Measurements from ENCODE around the gene AUTS2.

The AUTS2 gene

DNA sequence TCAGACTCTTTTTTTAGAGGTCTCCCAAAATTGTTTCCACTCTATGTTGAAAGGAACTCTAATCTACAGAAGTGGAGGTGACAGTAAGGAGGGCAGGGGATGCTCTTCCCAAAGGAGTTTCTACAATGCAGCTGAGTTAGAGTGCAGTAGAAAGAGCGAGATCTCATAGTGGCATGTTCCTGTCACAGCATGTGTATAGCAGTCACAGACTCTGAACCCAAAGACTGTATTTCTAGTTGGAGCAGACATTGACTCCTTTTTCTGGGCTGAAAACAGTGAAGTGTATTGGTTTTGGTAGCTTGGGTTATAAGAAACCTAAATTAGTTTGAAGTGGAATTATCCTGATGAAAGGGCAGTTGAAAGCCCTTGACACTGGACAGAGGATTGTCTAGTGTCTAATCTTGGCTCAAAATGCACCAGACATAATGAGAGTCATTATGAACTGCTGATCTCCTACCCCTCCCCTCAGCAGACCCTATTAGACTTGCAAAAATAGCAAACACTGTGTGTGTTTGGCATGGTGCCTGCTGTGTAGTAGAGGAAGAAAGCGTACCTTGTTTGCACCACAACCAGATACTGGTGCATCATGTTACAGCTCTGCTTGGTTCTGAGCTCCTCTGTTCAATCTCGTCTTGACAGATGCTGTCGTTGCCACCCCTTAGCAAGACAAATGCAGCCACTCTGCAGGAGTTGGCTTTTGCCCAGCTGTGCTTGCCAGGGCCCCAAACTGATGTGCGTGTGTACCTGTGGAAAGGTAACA, 336.0 kb downstream of the AUTS2 start:
- H3K4me3 ChIP-seq (ENCODE audit: low read depth in 1 of 2, low read length in 2 of 2): no peak overlapping the region
- H3K27ac ChIP-seq (ENCODE audit: low read depth, low read length): no peak overlapping the region
- H3K9ac ChIP-seq (ENCODE audit: low read depth in 1 of 2, low read length in 2 of 2): no peak overlapping the region
- H3K4me1 ChIP-seq (ENCODE audit: control insufficient read depth in 1 of 2, insufficient read depth in 2 of 2, low read length in 2 of 2): no peaks in the 10 kb centered on the region
- H3K9me3 ChIP-seq (ENCODE audit: control insufficient read depth in 1 of 2, low read length in 2 of 2): no peaks in the 10 kb centered on the region
- no peaks in the 10 kb centered on the region for H3K36me3 ChIP-seq (ENCODE audit: control insufficient read depth in 1 of 2, insufficient read depth in 2 of 2, low read length in 2 of 2)
- no peaks in the 10 kb centered on the region for H3K27me3 ChIP-seq (ENCODE audit: control insufficient read depth in 1 of 2, insufficient read depth in 2 of 2, low read length in 2 of 2)

DNA sequence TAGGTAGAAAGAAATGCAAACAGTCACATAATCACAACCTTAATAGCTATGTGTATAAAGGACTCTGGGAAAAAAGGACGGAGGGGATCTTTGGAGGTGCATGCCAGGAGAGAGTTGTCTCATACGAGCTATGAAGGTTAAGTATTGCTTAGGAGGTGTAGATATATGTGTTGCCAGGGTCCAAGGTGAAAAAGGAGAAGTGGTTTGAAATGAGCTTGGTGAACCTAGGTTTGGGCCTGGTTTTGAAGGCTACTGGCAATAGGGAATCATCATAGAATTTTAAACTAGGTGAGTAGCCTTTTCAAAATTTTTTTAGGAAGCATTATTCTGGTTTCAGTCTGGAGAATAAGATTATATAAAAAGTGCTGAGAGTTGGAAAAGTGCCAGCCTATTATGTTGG, 336.8 kb downstream of the AUTS2 start:
- H3K27me3 ChIP-seq (ENCODE audit: control insufficient read depth in 1 of 2, insufficient read depth in 2 of 2, low read length in 2 of 2): no peaks in the 10 kb centered on the region

DNA sequence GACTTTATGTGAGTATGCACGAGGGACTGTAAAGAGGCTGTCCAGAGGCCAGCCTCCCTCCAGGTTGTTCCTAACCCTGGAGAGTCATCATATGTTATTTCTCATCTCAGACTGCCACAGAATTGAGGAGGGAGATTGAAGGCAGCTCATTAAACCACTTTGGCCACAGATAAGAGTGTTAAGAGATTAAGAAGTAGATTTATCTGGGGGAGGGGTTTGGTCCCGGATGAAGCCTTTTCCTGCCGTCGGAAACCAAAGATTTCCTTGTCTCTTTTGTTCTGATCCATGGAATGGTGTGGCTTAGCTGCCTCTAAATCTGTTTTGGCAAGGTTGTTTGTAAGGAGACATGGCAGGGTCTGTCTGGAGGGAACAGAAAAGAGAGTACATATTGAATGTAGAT, 338.8 kb downstream of the AUTS2 start:
- Histone ChIP-seq H3K4me1 (ENCODE audit: control insufficient read depth in 1 of 2, insufficient read depth in 2 of 2, low read length in 2 of 2) (no peaks in the 10 kb centered on the region), H3K9ac (ENCODE audit: low read depth in 1 of 2, low read length in 2 of 2) (no peak overlapping the region), H3K27me3 (ENCODE audit: control insufficient read depth in 1 of 2, insufficient read depth in 2 of 2, low read length in 2 of 2) (no peaks in the 10 kb centered on the region), H3K9me3 (ENCODE audit: control insufficient read depth in 1 of 2, low read length in 2 of 2) (no peaks in the 10 kb centered on the region), H3K4me3 (ENCODE audit: low read depth in 1 of 2, low read length in 2 of 2) (no peak overlapping the region), H3K36me3 (ENCODE audit: control insufficient read depth in 1 of 2, insufficient read depth in 2 of 2, low read length in 2 of 2) (no peaks in the 10 kb centered on the region), H3K27ac (ENCODE audit: low read depth, low read length) (no peak overlapping the region)

More for the DNA sequence above, 336.8 kb downstream of the AUTS2 start:
- H3K9ac ChIP-seq (ENCODE audit: low read depth in 1 of 2, low read length in 2 of 2): no peak overlapping the region
- H3K4me3 ChIP-seq (ENCODE audit: low read depth in 1 of 2, low read length in 2 of 2): no peak overlapping the region
- no peak overlapping the region for H3K27ac ChIP-seq (ENCODE audit: low read depth, low read length)
- H3K9me3 ChIP-seq (ENCODE audit: control insufficient read depth in 1 of 2, low read length in 2 of 2): no peaks in the 10 kb centered on the region
- H3K4me1 ChIP-seq (ENCODE audit: control insufficient read depth in 1 of 2, insufficient read depth in 2 of 2, low read length in 2 of 2): no peaks in the 10 kb centered on the region
- no peaks in the 10 kb centered on the region for H3K36me3 ChIP-seq (ENCODE audit: control insufficient read depth in 1 of 2, insufficient read depth in 2 of 2, low read length in 2 of 2)

DNA sequence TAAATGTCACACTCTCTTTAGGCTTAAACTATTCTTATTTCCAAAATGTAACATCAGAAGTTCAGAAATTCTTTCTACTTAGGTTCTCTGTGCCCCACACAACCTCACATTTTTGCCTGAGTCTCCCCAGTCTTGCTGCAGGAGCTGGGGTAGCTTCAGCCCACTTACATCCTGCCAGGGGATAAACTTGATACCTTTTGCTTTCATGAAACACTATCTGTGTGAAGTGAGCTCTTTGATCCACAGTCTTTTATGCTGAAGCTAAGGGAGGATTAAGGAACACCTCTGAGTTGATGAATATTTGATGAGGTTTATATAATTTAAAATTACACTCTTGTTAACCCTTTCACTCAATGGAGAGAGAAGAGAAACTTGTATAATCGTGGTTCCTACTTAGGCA, 341.0 kb downstream of the AUTS2 start:
- no peaks in the 10 kb centered on the region for H3K36me3 ChIP-seq (ENCODE audit: control insufficient read depth in 1 of 2, insufficient read depth in 2 of 2, low read length in 2 of 2)
- no peak overlapping the region for H3K4me3 ChIP-seq (ENCODE audit: low read depth in 1 of 2, low read length in 2 of 2)
- no peaks in the 10 kb centered on the region for H3K4me1 ChIP-seq (ENCODE audit: control insufficient read depth in 1 of 2, insufficient read depth in 2 of 2, low read length in 2 of 2)
- no peaks in the 10 kb centered on the region for H3K27me3 ChIP-seq (ENCODE audit: control insufficient read depth in 1 of 2, insufficient read depth in 2 of 2, low read length in 2 of 2)
- H3K9ac ChIP-seq (ENCODE audit: low read depth in 1 of 2, low read length in 2 of 2): no peak overlapping the region
- no peaks in the 10 kb centered on the region for H3K9me3 ChIP-seq (ENCODE audit: control insufficient read depth in 1 of 2, low read length in 2 of 2)
- H3K27ac ChIP-seq (ENCODE audit: low read depth, low read length): no peak overlapping the region

DNA sequence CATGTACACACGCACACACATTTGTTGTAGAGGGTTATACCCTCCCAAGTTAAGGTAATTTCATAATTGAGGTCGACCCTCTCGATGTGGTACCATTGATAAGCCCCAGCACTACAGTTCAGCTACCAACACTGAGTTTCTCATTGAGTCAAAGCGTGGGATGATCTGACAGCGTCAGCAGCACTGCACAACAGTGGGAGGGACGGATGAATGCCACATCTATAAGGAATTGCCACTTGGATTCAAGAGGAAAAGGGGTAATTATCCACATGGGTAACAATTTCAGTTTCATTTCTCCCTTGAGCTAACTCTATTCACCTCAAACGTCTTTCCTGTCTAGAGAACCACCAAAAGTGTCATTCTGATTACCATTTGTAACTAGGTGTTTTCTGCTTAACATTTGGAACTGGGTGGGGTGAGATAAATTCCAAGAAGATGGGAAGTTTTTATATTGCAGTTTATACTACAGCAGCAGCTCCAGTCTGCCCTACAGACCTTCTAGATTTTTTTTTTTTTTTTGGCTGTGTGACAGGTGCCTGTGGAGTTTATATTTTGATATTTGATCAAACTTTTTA, 342.9 kb downstream of the AUTS2 start:
- Histone ChIP-seq H3K27me3 (ENCODE audit: control insufficient read depth in 1 of 2, insufficient read depth in 2 of 2, low read length in 2 of 2) (no peaks in the 10 kb centered on the region), H3K4me1 (ENCODE audit: control insufficient read depth in 1 of 2, insufficient read depth in 2 of 2, low read length in 2 of 2) (no peaks in the 10 kb centered on the region), H3K36me3 (ENCODE audit: control insufficient read depth in 1 of 2, insufficient read depth in 2 of 2, low read length in 2 of 2) (no peaks in the 10 kb centered on the region), H3K27ac (ENCODE audit: low read depth, low read length) (no peak overlapping the region), H3K9me3 (ENCODE audit: control insufficient read depth in 1 of 2, low read length in 2 of 2) (no peaks in the 10 kb centered on the region), H3K9ac (ENCODE audit: low read depth in 1 of 2, low read length in 2 of 2) (no peak overlapping the region), H3K4me3 (ENCODE audit: low read depth in 1 of 2, low read length in 2 of 2) (no peak overlapping the region)

DNA sequence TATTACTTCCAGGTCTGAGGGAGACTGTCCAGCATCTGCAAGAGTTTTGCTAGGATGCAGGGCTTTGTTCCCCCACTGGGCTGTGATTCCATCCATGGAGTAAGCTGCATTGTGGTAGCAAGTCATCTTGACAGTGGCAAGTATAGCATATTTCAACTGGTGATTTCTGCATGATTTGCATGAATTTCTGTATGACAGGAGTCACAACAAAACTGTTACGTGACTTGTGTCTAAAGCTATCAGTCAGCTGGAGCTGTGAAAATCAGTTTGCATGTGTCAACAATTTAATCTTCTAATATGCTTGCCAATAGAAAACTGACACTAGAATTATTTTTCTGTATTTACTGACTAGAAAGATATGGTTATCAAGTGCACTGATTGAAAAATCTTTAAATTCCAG, 344.3 kb downstream of the AUTS2 start:
- H3K9ac ChIP-seq (ENCODE audit: low read depth in 1 of 2, low read length in 2 of 2): no peak overlapping the region
- no peak overlapping the region for H3K4me3 ChIP-seq (ENCODE audit: low read depth in 1 of 2, low read length in 2 of 2)
- no peaks in the 10 kb centered on the region for H3K27me3 ChIP-seq (ENCODE audit: control insufficient read depth in 1 of 2, insufficient read depth in 2 of 2, low read length in 2 of 2)
- H3K9me3 ChIP-seq (ENCODE audit: control insufficient read depth in 1 of 2, low read length in 2 of 2): no peaks in the 10 kb centered on the region
- no peaks in the 10 kb centered on the region for H3K4me1 ChIP-seq (ENCODE audit: control insufficient read depth in 1 of 2, insufficient read depth in 2 of 2, low read length in 2 of 2)
- H3K27ac ChIP-seq (ENCODE audit: low read depth, low read length): no peak overlapping the region
- H3K36me3 ChIP-seq (ENCODE audit: control insufficient read depth in 1 of 2, insufficient read depth in 2 of 2, low read length in 2 of 2): no peaks in the 10 kb centered on the region

DNA sequence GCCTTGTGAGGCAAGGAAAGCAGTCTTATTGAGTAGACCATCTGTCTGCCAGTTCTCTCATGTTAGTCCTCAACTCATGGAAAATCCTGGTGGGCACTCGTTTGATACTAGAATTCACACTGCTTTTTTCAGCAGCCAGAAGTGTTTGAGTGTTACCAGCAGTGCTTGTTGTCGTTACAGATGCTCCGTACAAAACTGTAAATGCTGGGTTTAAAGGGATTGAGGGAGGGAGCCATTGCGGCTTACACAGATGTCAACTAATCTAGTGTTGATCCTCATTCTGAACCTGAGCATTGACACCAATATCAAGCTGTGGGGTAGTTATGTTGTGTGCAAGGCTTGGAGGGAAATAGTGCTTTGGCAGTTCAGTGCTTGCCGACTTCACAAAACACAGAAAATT, 348.6 kb downstream of the AUTS2 start:
- Histone ChIP-seq H3K27ac (ENCODE audit: low read depth, low read length) (no peak overlapping the region), H3K4me1 (ENCODE audit: control insufficient read depth in 1 of 2, insufficient read depth in 2 of 2, low read length in 2 of 2) (no peaks in the 10 kb centered on the region), H3K9ac (ENCODE audit: low read depth in 1 of 2, low read length in 2 of 2) (no peak overlapping the region), H3K9me3 (ENCODE audit: control insufficient read depth in 1 of 2, low read length in 2 of 2) (no peaks in the 10 kb centered on the region), H3K27me3 (ENCODE audit: control insufficient read depth in 1 of 2, insufficient read depth in 2 of 2, low read length in 2 of 2) (no peaks in the 10 kb centered on the region), H3K4me3 (ENCODE audit: low read depth in 1 of 2, low read length in 2 of 2) (no peak overlapping the region), H3K36me3 (ENCODE audit: control insufficient read depth in 1 of 2, insufficient read depth in 2 of 2, low read length in 2 of 2) (no peaks in the 10 kb centered on the region)

DNA sequence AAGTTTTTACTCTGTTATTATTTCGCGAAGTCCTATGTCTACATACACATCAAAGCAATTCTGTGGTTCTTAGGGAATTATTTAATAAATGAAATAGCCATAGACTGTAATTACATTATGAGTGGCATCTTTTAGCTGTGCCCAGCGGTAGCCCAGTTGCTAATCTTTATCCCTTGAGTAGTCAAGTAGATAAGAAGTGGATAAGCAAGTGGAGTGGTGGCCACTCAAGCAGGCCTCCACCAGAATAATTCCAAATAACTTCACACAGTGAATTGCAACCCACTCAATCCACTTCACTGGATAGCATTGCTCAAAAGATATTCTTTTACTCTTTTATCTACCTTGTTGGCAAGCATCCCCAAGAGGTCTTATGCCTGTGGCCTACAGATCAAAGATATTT, 349.7 kb downstream of the AUTS2 start:
- Histone ChIP-seq H3K4me3 (ENCODE audit: low read depth in 1 of 2, low read length in 2 of 2) (no peak overlapping the region), H3K36me3 (ENCODE audit: control insufficient read depth in 1 of 2, insufficient read depth in 2 of 2, low read length in 2 of 2) (no peaks in the 10 kb centered on the region), H3K9me3 (ENCODE audit: control insufficient read depth in 1 of 2, low read length in 2 of 2) (no peaks in the 10 kb centered on the region), H3K4me1 (ENCODE audit: control insufficient read depth in 1 of 2, insufficient read depth in 2 of 2, low read length in 2 of 2) (no peaks in the 10 kb centered on the region), H3K27ac (ENCODE audit: low read depth, low read length) (no peak overlapping the region), H3K9ac (ENCODE audit: low read depth in 1 of 2, low read length in 2 of 2) (no peak overlapping the region), H3K27me3 (ENCODE audit: control insufficient read depth in 1 of 2, insufficient read depth in 2 of 2, low read length in 2 of 2) (no peaks in the 10 kb centered on the region)

DNA sequence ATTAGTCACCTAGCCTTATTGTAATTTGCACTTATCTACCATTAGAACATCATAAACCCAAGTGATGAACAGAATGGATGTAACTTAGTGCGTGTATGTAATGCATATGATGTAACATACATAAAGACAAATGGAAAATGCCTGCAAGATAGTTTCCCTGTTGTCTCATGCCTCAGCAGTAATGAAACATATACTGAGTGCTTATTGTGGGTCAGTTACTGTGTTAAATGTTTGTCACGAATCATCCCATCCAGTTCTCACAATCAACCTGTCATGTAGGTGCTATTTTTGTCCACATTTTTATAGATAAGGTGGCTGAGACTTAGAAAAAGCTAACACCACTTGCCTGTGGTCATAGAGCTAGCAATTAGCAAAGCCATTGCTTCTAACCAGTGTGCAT, 350.8 kb downstream of the AUTS2 start:
- no peak overlapping the region for H3K27ac ChIP-seq (ENCODE audit: low read depth, low read length)
- no peaks in the 10 kb centered on the region for H3K9me3 ChIP-seq (ENCODE audit: control insufficient read depth in 1 of 2, low read length in 2 of 2)
- H3K36me3 ChIP-seq (ENCODE audit: control insufficient read depth in 1 of 2, insufficient read depth in 2 of 2, low read length in 2 of 2): no peaks in the 10 kb centered on the region
- H3K9ac ChIP-seq (ENCODE audit: low read depth in 1 of 2, low read length in 2 of 2): no peak overlapping the region
- H3K4me3 ChIP-seq (ENCODE audit: low read depth in 1 of 2, low read length in 2 of 2): no peak overlapping the region
- H3K4me1 ChIP-seq (ENCODE audit: control insufficient read depth in 1 of 2, insufficient read depth in 2 of 2, low read length in 2 of 2): no peaks in the 10 kb centered on the region
- no peaks in the 10 kb centered on the region for H3K27me3 ChIP-seq (ENCODE audit: control insufficient read depth in 1 of 2, insufficient read depth in 2 of 2, low read length in 2 of 2)

DNA sequence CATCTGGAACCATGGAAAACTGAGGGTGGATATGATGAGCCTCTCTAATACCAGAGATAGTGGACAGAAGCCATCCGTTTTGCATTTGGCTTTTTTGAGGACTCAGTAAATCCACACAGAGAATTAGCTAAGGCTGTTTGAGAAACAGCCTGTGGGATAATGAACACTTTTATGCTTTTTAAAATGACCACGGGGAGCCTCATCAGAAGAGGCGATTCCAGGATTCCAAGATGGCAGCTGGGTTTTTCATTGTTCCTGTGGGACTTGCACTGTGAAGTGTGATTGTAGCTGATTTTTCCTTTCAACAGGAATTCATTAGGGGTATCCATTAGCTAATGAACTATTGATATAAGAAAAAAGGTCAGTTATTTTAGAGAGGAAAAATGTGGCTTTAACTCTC, 353.2 kb downstream of the AUTS2 start:
- no peaks in the 10 kb centered on the region for H3K36me3 ChIP-seq (ENCODE audit: control insufficient read depth in 1 of 2, insufficient read depth in 2 of 2, low read length in 2 of 2)
- no peaks in the 10 kb centered on the region for H3K4me1 ChIP-seq (ENCODE audit: control insufficient read depth in 1 of 2, insufficient read depth in 2 of 2, low read length in 2 of 2)
- no peak overlapping the region for H3K4me3 ChIP-seq (ENCODE audit: low read depth in 1 of 2, low read length in 2 of 2)
- no peaks in the 10 kb centered on the region for H3K27me3 ChIP-seq (ENCODE audit: control insufficient read depth in 1 of 2, insufficient read depth in 2 of 2, low read length in 2 of 2)
- no peaks in the 10 kb centered on the region for H3K9me3 ChIP-seq (ENCODE audit: control insufficient read depth in 1 of 2, low read length in 2 of 2)
- no peak overlapping the region for H3K27ac ChIP-seq (ENCODE audit: low read depth, low read length)
- H3K9ac ChIP-seq (ENCODE audit: low read depth in 1 of 2, low read length in 2 of 2): no peak overlapping the region
